K562 (cell line): ENCODE measurements around the gene ATP5PB. TPM values are rescaled to one million over a fixed set of nuclear protein-coding genes. Genes with fewer than 3 reads are reported as not detected.
A peak's percentile ranks its signal among the peaks of the same experiment; 100 is the strongest.

Experiments
- ARID3B ChIP-seq: fragments of 250-450 bp; sonication (Bioruptor Pico); IDR thresholded peaks from 2 replicates; pipeline ENCODE4 v1.4.0; 2020; ENCODE audit warnings: borderline replicate concordance
- ATF3 ChIP-seq, 2 experiments: fragments of 450-650 bp in 1 of 2; sonication (generic) in 1 of 2; formaldehyde crosslinking in 1 of 2; IDR thresholded peaks in 1 of 2; conservative IDR thresholded peaks in 1 of 2; 2 replicates each; pipeline versions ENCODE4 v1.6.1 to v1.8.1; 2016 to 2023; ENCODE audit warnings: mild to moderate bottlenecking in 2 of 2, moderate library complexity in 2 of 2, inconsistent platforms in 1 of 2, missing genetic modification reagents in 1 of 2
- CGGBP1 ChIP-seq: fragments of 250-450 bp; sonication (Bioruptor Pico); IDR thresholded peaks from 2 replicates; pipeline ENCODE4 v1.9.0; 2021; ENCODE audit warnings: mild to moderate bottlenecking
- CHD1 ChIP-seq: fragments of 200-600 bp; sonication (generic); IDR thresholded peaks from one replicate; pipeline ENCODE4 v1.6.1; 2012; ENCODE audit warnings: mild to moderate bottlenecking, moderate library complexity, low read length, inconsistent platforms
- DMBX1 ChIP-seq: fragments of 250-450 bp; sonication (Bioruptor Pico); IDR thresholded peaks from 2 replicates; pipeline ENCODE4 v1.8.0; 2022; ENCODE audit warnings: inconsistent platforms, mild to moderate bottlenecking, moderate library complexity, borderline replicate concordance
- GTF2F1 ChIP-seq: IDR thresholded peaks from 2 replicates; pipeline ENCODE4 v1.6.1; 2011; ENCODE audit warnings: low read depth, low read length, improper control_type of control experiment
- ILF3 ChIP-seq: fragments of 450-650 bp; IDR thresholded peaks from 2 replicates; pipeline ENCODE4 v1.6.1; 2018; ENCODE audit warnings: antibody characterized with exemption, mild to moderate bottlenecking, moderate library complexity, borderline replicate concordance
- L3MBTL2 ChIP-seq: fragments of 450-650 bp; IDR thresholded peaks from 2 replicates; pipeline ENCODE4 v1.6.1; 2016; ENCODE audit warnings: mild to moderate bottlenecking, moderate library complexity
- MLLT1 ChIP-seq, 2 experiments: fragments of 450-650 bp; IDR thresholded peaks; 2 replicates each; pipeline ENCODE4 v1.6.1; 2016
- MXI1 ChIP-seq: IDR thresholded peaks from 2 replicates; pipeline ENCODE4 v1.6.1; 2011; ENCODE audit warnings: low read depth, mild to moderate bottlenecking, improper control_type of control experiment, low read length
- MYC ChIP-seq, 2 experiments: fragments of 250-450 bp in 1 of 2; sonication (Bioruptor Pico) in 1 of 2; IDR thresholded peaks; 2 replicates each; pipeline versions ENCODE4 v1.5.1 to v1.6.1; 2012 to 2021; ENCODE audit warnings: low read depth in 2 of 2, borderline replicate concordance in 1 of 2, improper control_type of control experiment in 1 of 2, low read length in 1 of 2, mild to moderate bottlenecking in 1 of 2, moderate library complexity in 1 of 2
- MYNN ChIP-seq, 2 experiments: sonication (generic); formaldehyde crosslinking in 1 of 2; IDR thresholded peaks; 2 replicates each; pipeline versions ENCODE4 v1.5.0 to v1.6.1; 2016 to 2020; ENCODE audit warnings: antibody characterized with exemption in 1 of 2, missing genetic modification reagents in 1 of 2
- PCBP1 ChIP-seq: fragments of 200-400 bp; formaldehyde crosslinking; IDR thresholded peaks from 2 replicates; pipeline ENCODE4 v1.6.1; 2018; ENCODE audit warnings: mild to moderate bottlenecking, low read depth, low read length; ENCODE audit not compliant: poor library complexity, severe bottlenecking
- POLR2A ChIP-seq: fragments of 450-650 bp; conservative IDR thresholded peaks from 2 replicates; pipeline ENCODE4 v1.6.1; 2016
- PTTG1 ChIP-seq: fragments of 450-650 bp; IDR thresholded peaks from 2 replicates; pipeline ENCODE4 v1.6.1; 2016; ENCODE audit warnings: low read depth, mild to moderate bottlenecking, missing genetic modification characterization, missing compliant biosample characterization
- RBM17 ChIP-seq: fragments of 200-400 bp; formaldehyde crosslinking; IDR thresholded peaks from 2 replicates; pipeline ENCODE4 v1.6.1; 2017; ENCODE audit warnings: low read depth, mild to moderate bottlenecking, low read length, borderline replicate concordance
- RCOR1 ChIP-seq, 2 experiments: IDR thresholded peaks; 2 replicates each; pipeline ENCODE4 v1.6.1; 2012; ENCODE audit warnings: low read depth in 2 of 2, low read length in 2 of 2, borderline replicate concordance in 1 of 2, improper control_type of control experiment in 1 of 2
- TAF1 ChIP-seq: IDR thresholded peaks from 2 replicates; pipeline ENCODE4 v1.6.1; 2011; ENCODE audit warnings: mild to moderate bottlenecking, low read length, moderate library complexity; ENCODE audit not compliant: insufficient read depth, control insufficient read depth, severe bottlenecking; ENCODE audit errors: extremely low read depth
- ZFP36 ChIP-seq: fragments of 150-350 bp; IDR thresholded peaks from 2 replicates; pipeline ENCODE4 v1.6.1; 2018; ENCODE audit warnings: low read length, low read depth; ENCODE audit not compliant: partially characterized antibody
- ZKSCAN8 ChIP-seq: fragments of 200-800 bp; sonication (Bioruptor generic); IDR thresholded peaks from 2 replicates; pipeline ENCODE4 v1.6.1; 2016; ENCODE audit warnings: missing genetic modification characterization, missing compliant biosample characterization
- ZNF175 ChIP-seq: fragments of 200-800 bp; sonication (Bioruptor generic); IDR thresholded peaks from 2 replicates; pipeline ENCODE4 v1.6.1; 2016; ENCODE audit warnings: low read depth, mild to moderate bottlenecking, missing genetic modification characterization, missing compliant biosample characterization
- ZNF695 ChIP-seq: fragments of 450-650 bp; formaldehyde crosslinking; IDR thresholded peaks from 2 replicates; pipeline ENCODE4 v1.4.0; 2020; ENCODE audit warnings: mild to moderate bottlenecking, moderate library complexity
- polyA plus RNA-seq, 8 experiments: library from polyadenylated mRNA; depleted of rRNA in 4 of 8; stranded (reverse) in 5 of 8; unstranded in 3 of 8; fragments of >200 nt; fragmentation: Nextera tagmentation in 2 of 8; fragmentation: Illumina TruSeq in 1 of 8; extraction: Ambion mirVana in 2 of 8; extraction: Trizol in 1 of 8; gene quantifications; 2 replicates each; pipeline versions ENCODE4 v1.2.1 to v1.2.3, GENCODE V29; 2011 to 2014; ENCODE audit warnings: inconsistent platforms in 1 of 8, missing spikeins in 1 of 8
- total RNA-seq, 7 experiments: library from RNA; depleted of rRNA in 6 of 7; stranded (reverse); fragments of >200 nt in 6 of 7; fragmentation: Illumina TruSeq in 2 of 7; extraction: Trizol in 2 of 7; gene quantifications; 2 replicates each; pipeline versions ENCODE4 v1.2.1 to v1.2.3, GENCODE V29; 2011 to 2021; ENCODE audit warnings: low replicate concordance in 1 of 7
- TF ChIP-seq, protein P1 (sequence below): sonication (generic); formaldehyde crosslinking; IDR thresholded peaks from 2 replicates; pipeline ENCODE4 v1.5.0; 2020; ENCODE audit warnings: missing genetic modification reagents

The ATP5PB gene
- total and polyA plus RNA-seq, 9 of the 15 experiments (the other 6 are each of a cell fraction or from before 2014, with no cell fraction given): 651 to 2,735 (median 1,061) TPM

DNA sequence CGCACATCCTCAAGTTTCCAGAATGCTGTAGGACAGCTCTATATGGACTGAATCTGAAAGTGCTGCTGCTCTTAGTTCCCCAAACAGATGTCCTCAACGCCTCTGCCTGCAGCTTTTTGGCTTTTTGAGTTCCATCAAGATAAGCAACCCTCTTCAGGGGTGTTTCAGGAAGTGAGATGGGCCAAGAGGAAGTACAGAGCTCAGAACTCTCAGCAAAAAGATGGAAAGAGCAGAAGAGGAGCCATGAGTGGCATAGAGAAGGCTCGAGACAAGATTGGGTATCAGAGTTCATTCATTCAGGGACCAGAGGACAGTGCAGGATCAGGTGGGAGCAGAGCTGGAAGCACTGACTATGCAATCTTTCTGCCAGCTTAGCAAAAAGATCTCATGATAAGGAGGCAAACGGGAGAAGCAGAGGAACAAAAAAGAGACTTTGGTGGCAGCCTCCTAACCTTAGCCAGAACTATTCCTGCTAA, 54.4 kb downstream of the ATP5PB start, which contains the start of the genes ADORA3 and TMIGD3 (continued):
- TF ChIP-seq ATF3 (IDR thresholded peaks at IDR 0.05): peak; percentile 66; the same call in 1 of the 2 replicates
- TF ChIP-seq ATF3 (CRISPR knock-in tag; conservative IDR thresholded peaks at IDR 0.05): no peak
- no peak for TF ChIP-seq MYC (IDR thresholded peaks at IDR 0.05; ENCODE audit: low read depth, low read length)
- no peak for TF ChIP-seq MYC (CRISPR knock-in tag; IDR thresholded peaks at IDR 0.05; ENCODE audit: borderline replicate concordance, low read depth)
- TF ChIP-seq ZNF695: no peak
- TF ChIP-seq DMBX1 (CRISPR knock-in tag): no peak
- TF ChIP-seq MYNN (IDR thresholded peaks at IDR 0.05): no peak
- no peak for TF ChIP-seq MYNN (CRISPR knock-in tag; IDR thresholded peaks at IDR 0.05)
- TF ChIP-seq MLLT1 (IDR thresholded peaks at IDR 0.05): no peak
- no peak for TF ChIP-seq CGGBP1
- TF ChIP-seq ILF3: no peak
- TF ChIP-seq ZKSCAN8 (CRISPR knock-in tag): no peak
- TF ChIP-seq GTF2F1: no peak
- TF ChIP-seq TAF1: no peak
- TF ChIP-seq MXI1: no peak
- TF ChIP-seq L3MBTL2: peak; percentile 62
- TF ChIP-seq RCOR1 (IDR thresholded peaks at IDR 0.05; ENCODE audit: borderline replicate concordance in 1 of 2, low read depth in 2 of 2, low read length in 2 of 2): peak in 1 of 2 experiments; percentile 81; a peak in 2 of 4 replicates
- no peak for TF ChIP-seq ARID3B
- TF ChIP-seq CHD1: no peak
- TF ChIP-seq PCBP1: no peak
- TF ChIP-seq RBM17: no peak
- TF ChIP-seq, protein P1, sequence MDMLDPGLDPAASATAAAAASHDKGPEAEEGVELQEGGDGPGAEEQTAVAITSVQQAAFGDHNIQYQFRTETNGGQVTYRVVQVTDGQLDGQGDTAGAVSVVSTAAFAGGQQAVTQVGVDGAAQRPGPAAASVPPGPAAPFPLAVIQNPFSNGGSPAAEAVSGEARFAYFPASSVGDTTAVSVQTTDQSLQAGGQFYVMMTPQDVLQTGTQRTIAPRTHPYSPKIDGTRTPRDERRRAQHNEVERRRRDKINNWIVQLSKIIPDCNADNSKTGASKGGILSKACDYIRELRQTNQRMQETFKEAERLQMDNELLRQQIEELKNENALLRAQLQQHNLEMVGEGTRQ (CRISPR knock-in tag): no peak
- TF ChIP-seq ZNF175 (CRISPR knock-in tag): peak; percentile 58; the same call in 1 of the 2 replicates
- TF ChIP-seq PTTG1 (tag): peak; percentile 66; the same call in 1 of the 2 replicates
- no peak for TF ChIP-seq POLR2A
- TF ChIP-seq ZFP36: no peak
